Measurements from ENCODE around the gene STK32C.
A peak's percentile ranks its signal among the peaks of the same experiment; 100 is the strongest.
"Not testable (repeated sequence)": the region's sequence is repeated elsewhere in the genome, so short reads cannot be mapped to it uniquely, and the experiment has no call there.

The STK32C gene

GRCh38 chr10:132281915-132282666, 25.7 kb downstream of the STK32C start:
- DNase-seq (ENCODE audit: low spot score), result no peak

- DNase-seq (ENCODE audit: low spot score), result no peak
Measured at GRCh38 chr10:132280646-132281074, 27.1 kb downstream of the STK32C start.

GRCh38 chr10:132279873-132280645, 27.7 kb downstream of the STK32C start:
- no peak for DNase-seq (ENCODE audit: low spot score)

GRCh38 chr10:132277311-132277741, 30.4 kb downstream of the STK32C start:
- DNase-seq (ENCODE audit: low spot score), result no peak

- DNase-seq (ENCODE audit: low spot score), result no peak
Measured at GRCh38 chr10:132276706-132277105, 31.0 kb downstream of the STK32C start.

GRCh38 chr10:132276179-132276675, 31.5 kb downstream of the STK32C start:
- no peak for DNase-seq (ENCODE audit: low spot score)

- no peak for DNase-seq (ENCODE audit: low spot score)
Measured at GRCh38 chr10:132275426-132276178, 32.1 kb downstream of the STK32C start.

- no peak for DNase-seq (ENCODE audit: low spot score)
Measured at GRCh38 chr10:132274986-132275385, 32.8 kb downstream of the STK32C start.

- no peak for DNase-seq (ENCODE audit: low spot score)
Measured at GRCh38 chr10:132274581-132274980, 33.2 kb downstream of the STK32C start.

- no peak for DNase-seq (ENCODE audit: low spot score)
Measured at GRCh38 chr10:132273966-132274365, 33.8 kb downstream of the STK32C start.

GRCh38 chr10:132273304-132273944, 34.3 kb downstream of the STK32C start:
- DNase-seq (ENCODE audit: low spot score), result no peak

- DNase-seq (ENCODE audit: low spot score), result peak; percentile 64
Measured at GRCh38 chr10:132272231-132272971, 35.3 kb downstream of the STK32C start.

GRCh38 chr10:132271458-132272230, 36.1 kb downstream of the STK32C start:
- DNase-seq (ENCODE audit: low spot score), result no peak

GRCh38 chr10:132270721-132271457, 36.9 kb downstream of the STK32C start:
- DNase-seq (ENCODE audit: low spot score), result no peak

GRCh38 chr10:132270256-132270655, 37.5 kb downstream of the STK32C start:
- DNase-seq (ENCODE audit: low spot score), result no peak

GRCh38 chr10:132269266-132270230, 38.2 kb downstream of the STK32C start:
- DNase-seq (ENCODE audit: low spot score), result no peak

GRCh38 chr10:132267916-132268315, 39.8 kb downstream of the STK32C start:
- DNase-seq (ENCODE audit: low spot score), result not testable (repeated sequence)

- DNase-seq (ENCODE audit: low spot score), result no peak
Measured at GRCh38 chr10:132266594-132267161, 41.1 kb downstream of the STK32C start.
